H1 (cell line): ENCODE data around the gene C2CD5. TPM values are rescaled to one million over a fixed set of nuclear protein-coding genes. Genes with fewer than 3 reads are reported as not detected.

Experiments
- CHD1 ChIP-seq: IDR thresholded peaks from 2 replicates; pipeline ENCODE4 v1.6.1; 2012; ENCODE audit warnings: low read depth, low read length, improper control_type of control experiment
- SIRT6 ChIP-seq: IDR thresholded peaks from one replicate; pipeline ENCODE4 v1.7.1; 2012; ENCODE audit warnings: low read length, inconsistent platforms
- SUZ12 ChIP-seq: fragments of 200-600 bp; sonication (generic); IDR thresholded peaks from 2 replicates; pipeline ENCODE4 v1.6.1; 2012; ENCODE audit warnings: mild to moderate bottlenecking, inconsistent platforms, low read length, moderate library complexity, mixed read lengths
- polyA plus RNA-seq, 7 experiments: library from polyadenylated mRNA; depleted of rRNA in 3 of 7; stranded (reverse) in 5 of 7; unstranded in 2 of 7; fragments of >200 nt in 5 of 7; fragments of 200-250 nt in 2 of 7; gene quantifications; 1 replicate in 5 of 7; 2 replicates in 1 of 7; 4 replicates in 1 of 7; pipeline versions ENCODE4 v1.2.1 to v1.2.3, GENCODE V29; 2011 to 2013; ENCODE audit warnings: missing spikeins in 2 of 7, mixed read lengths in 2 of 7
- total RNA-seq: library from RNA; stranded (reverse); fragmentation: NEBNext Ultra II Directional; extraction: Animal tissue kit (Norgen Biotek cat#: 25700); gene quantifications from 2 replicates; pipeline ENCODE4 v1.2.1, GENCODE V29; 2021
- TF ChIP-seq, protein P1 (sequence below): fragments of 300-600 bp; sonication (generic); IDR thresholded peaks from 2 replicates; pipeline ENCODE4 v1.7.1; 2012; ENCODE audit warnings: low read length, moderate library complexity, mild to moderate bottlenecking, inconsistent platforms; ENCODE audit not compliant: insufficient replicate concordance

C2CD5 gene
- total and polyA plus RNA-seq, 2 of the 8 experiments (the other 6 are each of a cell fraction or from before 2014, with no cell fraction given) = 21.9 to 45.9 TPM

DNA sequence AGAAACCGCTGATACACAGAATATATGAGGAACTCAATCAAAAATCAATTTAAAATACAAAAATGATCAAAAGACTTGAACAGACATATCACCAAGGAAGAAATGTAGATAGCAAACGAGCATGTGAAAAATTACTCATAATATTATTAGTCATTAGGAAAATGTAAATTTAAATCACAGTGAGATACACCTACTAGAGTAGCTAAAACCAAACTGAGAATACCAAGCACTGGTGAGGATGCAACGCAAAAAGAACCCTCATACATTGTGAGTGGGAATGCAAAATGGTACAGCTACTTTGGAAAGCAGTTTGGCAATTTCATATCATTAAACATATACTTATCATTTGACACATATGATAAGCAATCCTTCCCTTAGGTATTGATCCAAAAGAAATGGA, 108.8 kb downstream of the C2CD5 start (continued):
- TF ChIP-seq, protein P1, sequence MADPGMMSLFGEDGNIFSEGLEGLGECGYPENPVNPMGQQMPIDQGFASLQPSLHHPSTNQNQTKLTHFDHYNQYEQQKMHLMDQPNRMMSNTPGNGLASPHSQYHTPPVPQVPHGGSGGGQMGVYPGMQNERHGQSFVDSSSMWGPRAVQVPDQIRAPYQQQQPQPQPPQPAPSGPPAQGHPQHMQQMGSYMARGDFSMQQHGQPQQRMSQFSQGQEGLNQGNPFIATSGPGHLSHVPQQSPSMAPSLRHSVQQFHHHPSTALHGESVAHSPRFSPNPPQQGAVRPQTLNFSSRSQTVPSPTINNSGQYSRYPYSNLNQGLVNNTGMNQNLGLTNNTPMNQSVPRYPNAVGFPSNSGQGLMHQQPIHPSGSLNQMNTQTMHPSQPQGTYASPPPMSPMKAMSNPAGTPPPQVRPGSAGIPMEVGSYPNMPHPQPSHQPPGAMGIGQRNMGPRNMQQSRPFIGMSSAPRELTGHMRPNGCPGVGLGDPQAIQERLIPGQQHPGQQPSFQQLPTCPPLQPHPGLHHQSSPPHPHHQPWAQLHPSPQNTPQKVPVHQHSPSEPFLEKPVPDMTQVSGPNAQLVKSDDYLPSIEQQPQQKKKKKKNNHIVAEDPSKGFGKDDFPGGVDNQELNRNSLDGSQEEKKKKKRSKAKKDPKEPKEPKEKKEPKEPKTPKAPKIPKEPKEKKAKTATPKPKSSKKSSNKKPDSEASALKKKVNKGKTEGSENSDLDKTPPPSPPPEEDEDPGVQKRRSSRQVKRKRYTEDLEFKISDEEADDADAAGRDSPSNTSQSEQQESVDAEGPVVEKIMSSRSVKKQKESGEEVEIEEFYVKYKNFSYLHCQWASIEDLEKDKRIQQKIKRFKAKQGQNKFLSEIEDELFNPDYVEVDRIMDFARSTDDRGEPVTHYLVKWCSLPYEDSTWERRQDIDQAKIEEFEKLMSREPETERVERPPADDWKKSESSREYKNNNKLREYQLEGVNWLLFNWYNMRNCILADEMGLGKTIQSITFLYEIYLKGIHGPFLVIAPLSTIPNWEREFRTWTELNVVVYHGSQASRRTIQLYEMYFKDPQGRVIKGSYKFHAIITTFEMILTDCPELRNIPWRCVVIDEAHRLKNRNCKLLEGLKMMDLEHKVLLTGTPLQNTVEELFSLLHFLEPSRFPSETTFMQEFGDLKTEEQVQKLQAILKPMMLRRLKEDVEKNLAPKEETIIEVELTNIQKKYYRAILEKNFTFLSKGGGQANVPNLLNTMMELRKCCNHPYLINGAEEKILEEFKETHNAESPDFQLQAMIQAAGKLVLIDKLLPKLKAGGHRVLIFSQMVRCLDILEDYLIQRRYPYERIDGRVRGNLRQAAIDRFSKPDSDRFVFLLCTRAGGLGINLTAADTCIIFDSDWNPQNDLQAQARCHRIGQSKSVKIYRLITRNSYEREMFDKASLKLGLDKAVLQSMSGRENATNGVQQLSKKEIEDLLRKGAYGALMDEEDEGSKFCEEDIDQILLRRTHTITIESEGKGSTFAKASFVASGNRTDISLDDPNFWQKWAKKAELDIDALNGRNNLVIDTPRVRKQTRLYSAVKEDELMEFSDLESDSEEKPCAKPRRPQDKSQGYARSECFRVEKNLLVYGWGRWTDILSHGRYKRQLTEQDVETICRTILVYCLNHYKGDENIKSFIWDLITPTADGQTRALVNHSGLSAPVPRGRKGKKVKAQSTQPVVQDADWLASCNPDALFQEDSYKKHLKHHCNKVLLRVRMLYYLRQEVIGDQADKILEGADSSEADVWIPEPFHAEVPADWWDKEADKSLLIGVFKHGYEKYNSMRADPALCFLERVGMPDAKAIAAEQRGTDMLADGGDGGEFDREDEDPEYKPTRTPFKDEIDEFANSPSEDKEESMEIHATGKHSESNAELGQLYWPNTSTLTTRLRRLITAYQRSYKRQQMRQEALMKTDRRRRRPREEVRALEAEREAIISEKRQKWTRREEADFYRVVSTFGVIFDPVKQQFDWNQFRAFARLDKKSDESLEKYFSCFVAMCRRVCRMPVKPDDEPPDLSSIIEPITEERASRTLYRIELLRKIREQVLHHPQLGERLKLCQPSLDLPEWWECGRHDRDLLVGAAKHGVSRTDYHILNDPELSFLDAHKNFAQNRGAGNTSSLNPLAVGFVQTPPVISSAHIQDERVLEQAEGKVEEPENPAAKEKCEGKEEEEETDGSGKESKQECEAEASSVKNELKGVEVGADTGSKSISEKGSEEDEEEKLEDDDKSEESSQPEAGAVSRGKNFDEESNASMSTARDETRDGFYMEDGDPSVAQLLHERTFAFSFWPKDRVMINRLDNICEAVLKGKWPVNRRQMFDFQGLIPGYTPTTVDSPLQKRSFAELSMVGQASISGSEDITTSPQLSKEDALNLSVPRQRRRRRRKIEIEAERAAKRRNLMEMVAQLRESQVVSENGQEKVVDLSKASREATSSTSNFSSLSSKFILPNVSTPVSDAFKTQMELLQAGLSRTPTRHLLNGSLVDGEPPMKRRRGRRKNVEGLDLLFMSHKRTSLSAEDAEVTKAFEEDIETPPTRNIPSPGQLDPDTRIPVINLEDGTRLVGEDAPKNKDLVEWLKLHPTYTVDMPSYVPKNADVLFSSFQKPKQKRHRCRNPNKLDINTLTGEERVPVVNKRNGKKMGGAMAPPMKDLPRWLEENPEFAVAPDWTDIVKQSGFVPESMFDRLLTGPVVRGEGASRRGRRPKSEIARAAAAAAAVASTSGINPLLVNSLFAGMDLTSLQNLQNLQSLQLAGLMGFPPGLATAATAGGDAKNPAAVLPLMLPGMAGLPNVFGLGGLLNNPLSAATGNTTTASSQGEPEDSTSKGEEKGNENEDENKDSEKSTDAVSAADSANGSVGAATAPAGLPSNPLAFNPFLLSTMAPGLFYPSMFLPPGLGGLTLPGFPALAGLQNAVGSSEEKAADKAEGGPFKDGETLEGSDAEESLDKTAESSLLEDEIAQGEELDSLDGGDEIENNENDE = no peak
- no peak for TF ChIP-seq SUZ12
- no peak for TF ChIP-seq CHD1
- no peak for TF ChIP-seq SIRT6
- TF ChIP-seq, all 59 proteins: peak for 0
